ENCODE data around the gene PRR33.
"Not testable (repeated sequence)": the region's sequence is repeated elsewhere in the genome, so short reads cannot be mapped to it uniquely, and the experiment has no call there.

PRR33 gene

GRCh38 chr11:1889224-1889930 is 2.3 kb downstream of the PRR33 start:
- DNase-seq (ENCODE audit: low spot score): no peak

DNA sequence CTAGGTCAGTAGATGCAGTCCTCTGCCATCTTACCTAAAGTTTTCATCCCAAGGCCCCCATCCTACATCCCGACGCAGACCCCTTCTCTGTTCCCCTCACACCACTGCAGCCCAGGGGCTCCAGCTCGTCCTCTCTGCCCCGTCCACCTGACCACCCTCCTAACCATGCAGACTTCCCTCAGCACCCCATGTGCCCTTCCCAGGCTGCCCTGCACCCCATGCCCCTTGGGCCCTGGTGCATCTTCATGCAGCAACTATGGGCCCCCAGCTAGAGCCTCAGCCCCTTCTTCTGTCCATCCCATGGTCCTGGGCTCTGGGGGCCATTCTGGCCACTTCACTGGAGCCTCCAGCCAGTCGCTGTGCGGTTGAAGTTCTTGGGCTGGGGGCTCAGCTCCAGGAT is 2.9 kb downstream of the PRR33 start:
- DNase-seq (ENCODE audit: low spot score): no peak

DNA sequence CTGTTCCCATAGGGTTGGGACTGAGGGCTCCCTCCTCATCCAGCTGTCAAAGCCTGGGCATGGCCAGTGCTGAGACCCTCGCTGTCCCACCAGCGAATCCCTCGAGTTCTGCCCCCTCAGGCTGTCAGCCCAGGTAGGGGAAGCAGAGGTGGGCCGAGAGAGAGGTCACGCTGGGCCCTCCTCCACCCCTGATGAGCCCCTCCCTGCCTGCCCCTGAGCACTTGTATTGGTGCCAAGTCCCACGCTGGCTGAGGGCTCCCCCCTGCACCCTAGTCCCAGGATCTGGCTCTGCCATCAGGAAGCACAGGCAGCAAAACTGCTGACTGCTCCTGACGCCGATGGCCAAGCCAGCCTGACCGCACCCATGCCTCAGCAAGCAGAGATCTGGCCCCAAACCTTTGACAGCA is 3.3 kb downstream of the PRR33 start:
- no peak for DNase-seq (ENCODE audit: low spot score)

DNA sequence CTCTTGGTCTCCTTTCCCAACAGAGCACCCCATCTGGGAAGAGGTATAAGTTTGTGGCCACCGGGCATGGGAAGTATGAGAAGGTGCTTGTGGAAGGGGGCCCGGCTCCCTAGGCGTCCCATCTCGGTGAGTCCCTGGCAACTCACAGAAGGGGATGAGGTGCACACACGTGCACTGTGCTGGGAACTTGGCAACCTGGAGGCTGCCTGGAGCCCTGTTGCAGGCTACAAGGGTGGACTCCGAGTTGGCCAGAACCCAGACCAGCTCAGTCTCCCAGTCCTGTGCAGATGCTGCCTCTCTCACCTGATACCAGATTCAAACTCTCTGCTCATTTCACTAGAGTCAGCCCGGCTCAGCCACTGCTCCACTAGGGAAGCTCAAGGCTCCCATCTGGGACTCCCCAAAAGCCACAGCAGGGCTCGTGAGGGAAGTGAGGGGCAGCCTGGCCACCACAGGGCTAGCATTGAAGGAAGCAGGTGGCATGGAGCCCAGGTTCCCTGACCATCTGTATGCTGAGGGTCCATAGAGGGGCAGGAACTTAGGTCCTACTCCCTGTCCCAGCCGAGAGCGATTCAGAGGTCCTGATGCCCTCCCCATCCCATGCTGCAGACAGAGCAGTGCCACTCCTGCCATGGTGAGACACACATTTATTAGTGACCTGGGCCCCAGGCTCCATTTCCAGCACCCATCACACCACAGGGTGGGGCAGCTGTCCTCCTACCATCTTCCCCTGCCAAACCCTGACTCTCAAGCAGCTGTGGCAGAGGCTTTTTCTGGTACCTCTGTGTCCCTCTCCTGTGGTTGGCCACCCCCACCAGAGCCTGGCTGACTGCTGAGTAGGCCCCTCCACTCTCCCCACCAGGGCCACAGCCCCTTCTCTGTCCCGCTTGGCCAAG is 4.0 kb downstream of the PRR33 start:
- no peak for DNase-seq (ENCODE audit: low spot score)

GRCh38 chr11:1886551-1886950 is 5.1 kb downstream of the PRR33 start:
- DNase-seq (ENCODE audit: low spot score): not testable (repeated sequence)

- no peak for DNase-seq (ENCODE audit: low spot score)
These were observed 7.4 kb downstream of the PRR33 start for GRCh38 chr11:1884303-1884700.

DNA sequence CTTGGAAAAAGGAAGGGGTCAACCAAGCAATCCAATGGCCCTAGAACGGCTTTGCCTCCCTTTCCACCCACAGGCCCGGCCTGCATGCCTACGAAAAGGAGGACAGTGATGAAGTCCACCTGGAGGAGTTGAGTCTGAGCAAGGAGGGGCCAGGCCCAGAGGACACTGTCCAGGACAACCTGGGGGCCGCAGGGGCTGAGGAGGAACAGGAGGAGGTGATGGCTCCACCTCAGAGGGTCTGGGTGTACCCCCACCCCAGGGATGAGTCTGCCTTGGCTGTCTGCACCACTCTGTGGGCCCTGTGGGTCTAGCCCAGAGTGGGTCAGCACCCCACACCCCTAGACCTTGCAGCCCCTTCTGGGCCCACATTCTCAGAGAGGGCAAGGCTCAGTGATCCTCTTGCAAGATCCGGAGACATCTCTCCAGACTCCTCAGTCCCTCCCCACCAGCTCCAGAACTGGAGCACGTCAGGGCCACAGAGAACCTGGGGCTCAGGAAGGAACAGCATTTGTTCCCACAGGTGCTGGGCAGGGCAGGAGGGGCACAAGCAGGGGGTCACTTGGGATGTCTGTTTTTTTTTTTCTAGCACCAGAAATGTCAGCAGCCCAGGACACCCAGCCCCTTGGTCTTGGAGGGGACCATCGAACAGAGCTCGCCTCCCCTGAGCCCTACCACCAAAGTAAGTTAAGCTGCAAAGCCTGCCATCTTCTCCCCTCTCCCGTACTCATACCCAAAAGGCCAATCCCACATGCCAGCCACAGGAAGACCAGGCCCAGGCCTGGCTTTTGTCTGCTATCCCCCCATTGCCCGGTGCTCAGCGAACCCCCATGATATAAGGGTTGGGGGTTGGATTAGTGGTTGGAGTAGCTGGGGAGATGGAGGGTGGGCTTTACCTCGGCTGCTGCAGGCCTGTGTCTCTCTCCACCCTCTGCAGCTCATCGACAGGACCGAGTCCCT is 8.1 kb downstream of the PRR33 start:
- DNase-seq (ENCODE audit: low spot score): no peak

- DNase-seq (ENCODE audit: low spot score): peak; percentile 86
These were observed 9.1 kb downstream of the PRR33 start for GRCh38 chr11:1882265-1883238.

DNA sequence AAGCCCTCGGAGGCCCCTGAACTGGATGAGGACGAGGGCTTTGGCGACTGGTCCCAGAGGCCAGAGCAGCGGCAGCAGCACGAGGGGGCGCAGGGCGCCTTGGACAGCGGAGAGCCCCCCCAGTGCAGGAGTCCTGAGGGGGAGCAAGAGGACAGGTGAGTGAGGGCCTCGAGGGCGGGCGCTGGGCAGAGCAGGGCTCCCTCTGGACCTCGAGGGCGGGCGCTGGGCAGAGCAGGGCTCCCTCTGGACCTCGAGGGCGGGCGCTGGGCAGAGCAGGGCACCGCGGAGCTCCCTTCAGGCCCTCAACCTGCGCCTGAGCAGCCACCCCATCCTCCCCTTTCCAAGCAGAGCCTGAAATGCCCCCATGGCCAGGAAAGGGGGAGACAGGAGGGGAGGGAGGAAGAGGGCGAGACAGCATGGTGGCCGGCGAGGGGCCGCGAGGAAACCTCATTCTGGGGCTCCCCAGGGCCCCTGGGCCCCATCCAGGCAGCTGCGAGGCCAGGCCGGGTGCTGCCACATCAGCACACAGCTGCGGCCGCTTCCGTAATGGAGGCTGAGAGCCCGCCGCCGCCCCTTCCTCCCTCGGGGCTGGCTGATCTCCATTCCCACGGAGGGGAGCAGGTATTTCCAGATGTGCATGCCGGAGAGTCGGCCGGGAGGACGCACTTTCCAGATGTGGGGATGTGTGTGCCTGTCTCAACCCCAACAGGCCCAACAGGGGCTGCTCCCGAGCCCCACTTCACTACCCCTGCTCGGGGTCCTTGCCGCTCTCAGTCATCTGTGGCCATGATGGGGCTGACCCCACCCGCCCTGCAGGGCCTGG is 10.0 kb downstream of the PRR33 start:
- peak; percentile 54 for DNase-seq (ENCODE audit: low spot score)

DNA sequence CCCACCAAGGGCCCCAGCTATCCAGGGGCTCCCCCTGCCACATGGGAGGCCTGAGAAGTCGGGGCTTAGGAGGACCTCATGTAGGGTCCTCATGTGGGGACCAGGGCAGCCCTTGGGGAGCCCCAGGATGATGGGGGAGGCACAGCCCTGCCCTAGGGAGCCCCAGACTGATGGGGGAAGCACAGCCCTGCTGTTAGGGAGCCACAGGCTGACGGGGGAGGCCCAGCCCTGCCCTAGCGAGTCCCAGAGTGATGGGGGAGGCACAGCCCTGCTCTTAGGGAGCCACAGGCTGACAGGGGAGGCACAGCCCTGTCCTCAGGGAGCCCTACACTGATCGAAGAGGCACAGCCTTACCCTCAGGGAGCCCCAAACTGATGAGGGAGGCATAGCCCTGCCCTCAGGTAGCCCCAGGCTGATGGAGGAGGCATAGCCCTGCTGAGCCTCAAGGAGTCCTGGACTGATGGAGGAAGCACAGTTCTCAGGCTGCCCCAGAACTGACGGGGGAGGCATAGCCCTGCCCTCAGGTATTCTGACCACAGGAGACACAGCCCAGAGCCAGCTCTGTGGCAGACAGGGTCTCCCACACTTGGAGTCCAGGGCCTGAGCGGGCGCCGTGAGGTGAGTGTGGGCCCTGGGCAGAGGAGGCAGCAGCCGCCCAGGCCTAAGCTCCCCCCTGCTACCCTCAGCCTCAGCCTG is 10.8 kb downstream of the PRR33 start:
- no peak for DNase-seq (ENCODE audit: low spot score)

- DNase-seq (ENCODE audit: low spot score): no peak
These were observed 11.6 kb downstream of the PRR33 start for GRCh38 chr11:1879941-1880720.

- DNase-seq (ENCODE audit: low spot score): no peak
These were observed 12.3 kb downstream of the PRR33 start for GRCh38 chr11:1879342-1879940.

GRCh38 chr11:1878137-1879031 is 13.3 kb downstream of the PRR33 start:
- DNase-seq (ENCODE audit: low spot score): no peak

DNA sequence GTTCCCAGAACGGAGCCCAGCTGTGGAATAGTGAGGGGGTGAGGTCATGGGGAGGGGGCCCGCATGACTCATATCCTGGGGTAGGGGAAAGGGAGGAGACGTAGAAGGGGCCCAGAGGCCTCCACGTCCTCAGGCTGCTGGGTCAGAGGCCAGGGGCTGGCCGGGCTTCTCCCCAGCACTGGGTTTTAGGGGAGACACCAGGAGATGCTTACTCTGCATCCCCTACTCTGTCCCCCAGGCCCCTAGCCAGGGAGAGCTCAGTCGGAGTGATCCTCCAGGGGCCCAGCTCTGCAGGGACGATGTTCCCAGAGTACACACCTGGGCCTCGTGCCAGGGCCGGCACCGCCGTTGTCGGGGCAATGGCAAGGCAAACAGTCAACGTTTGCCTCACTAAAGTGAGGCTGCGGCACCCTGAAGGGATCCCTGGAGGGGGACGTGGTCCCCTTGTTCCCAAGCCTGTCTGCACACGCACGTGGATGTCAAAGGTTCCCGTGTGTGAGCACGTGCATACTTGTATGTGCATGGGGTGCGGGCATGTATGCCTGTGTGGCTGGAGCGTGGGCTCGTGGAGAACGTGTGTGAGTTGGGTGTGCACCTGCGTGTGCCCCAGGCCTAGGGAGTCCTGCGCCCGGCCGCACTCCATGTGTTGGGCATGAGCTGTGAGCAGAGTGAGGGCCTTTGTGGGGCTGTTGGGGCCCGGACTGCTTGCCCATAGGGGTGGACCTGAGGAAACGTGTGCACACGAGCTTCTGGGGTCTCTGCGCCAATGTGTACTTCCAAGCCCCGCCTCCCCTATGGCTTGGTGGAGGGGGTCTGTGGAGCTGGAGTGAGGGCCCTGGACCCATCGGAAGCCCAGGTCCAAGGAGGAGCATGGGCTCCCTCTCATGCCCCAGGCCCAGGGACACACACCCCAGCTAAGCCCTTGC is 14.2 kb downstream of the PRR33 start:
- no peak for DNase-seq (ENCODE audit: low spot score)

DNA sequence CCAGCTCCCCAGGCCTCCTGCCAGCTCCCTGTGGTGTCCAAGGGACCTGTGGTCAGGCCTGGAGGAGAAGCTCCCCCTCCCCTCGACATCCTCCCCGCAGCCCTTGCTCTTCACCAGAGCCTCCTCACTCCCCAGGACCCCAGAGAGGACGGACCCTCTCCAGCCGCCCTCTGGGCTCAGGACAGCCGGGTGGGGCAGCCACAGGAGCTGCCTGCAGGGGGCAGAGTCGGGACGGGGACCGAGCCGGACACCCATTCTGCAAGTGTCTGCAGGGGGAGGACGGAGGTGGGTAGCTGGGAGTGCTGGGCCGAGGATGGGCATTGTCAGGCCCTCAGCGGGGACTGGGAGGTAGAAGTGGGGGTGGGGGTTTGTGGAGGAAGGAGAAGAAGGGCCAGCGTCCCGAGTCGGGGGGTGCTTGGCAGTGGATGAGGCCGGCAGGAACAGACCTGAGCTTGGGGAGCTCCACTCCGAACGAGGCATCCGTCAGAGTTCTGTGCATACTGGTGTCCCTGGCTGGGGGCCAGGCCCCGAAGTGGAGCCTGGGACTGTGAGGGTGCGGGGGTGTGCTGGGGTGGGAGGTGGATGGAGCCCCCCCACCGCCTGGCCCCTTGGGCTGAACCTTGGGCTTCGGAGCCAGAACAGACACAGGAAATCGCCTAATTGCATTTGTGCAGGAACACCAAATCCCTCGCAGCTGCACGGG is 15.2 kb downstream of the PRR33 start:
- no peak for DNase-seq (ENCODE audit: low spot score)
